H1 (cell line): ENCODE data around the gene LCN9. TPM values are rescaled to one million over a fixed set of nuclear protein-coding genes. Genes with fewer than 3 reads are reported as not detected.

Source experiments
- CTCF ChIA-PET: fragments of 300-600 bp; sonication (Branson Sonifier 250); formaldehyde crosslinking; loops from one replicate; lab custom pipeline; 2021; ENCODE audit not compliant: partially characterized antibody; lab: Charles Lee
- POLR2A ChIA-PET: fragments of 300-600 bp; sonication (Branson Sonifier 250); formaldehyde crosslinking; loops from one replicate; lab custom pipeline; 2021; ENCODE audit warnings: inconsistent platforms; ENCODE audit not compliant: partially characterized antibody; lab: Charles Lee
- DNase-seq, 2 experiments: peaks; one replicate each; pipeline versions ENCODE4 v3.0.0 to v3.0.0-alpha.2; 2010 to 2022; ENCODE audit warnings: low spot score in 2 of 2, low read depth in 1 of 2, mixed read lengths in 1 of 2
- FAIRE-seq: peaks from 2 replicates; lab custom pipeline; 2011; peaks lifted over from hg19 to GRCh38; lab: Jason Lieb, UNC
- H2AFZ ChIP-seq: 2 replicates; pipeline ENCODE4 v1.8.1; 2012; ENCODE audit warnings: low read length, inconsistent platforms
- H2AK5ac ChIP-seq: 2 replicates; pipeline ENCODE4 v1.6.1; 2013; ENCODE audit warnings: low read depth, low read length
- H2BK120ac ChIP-seq: replicated peaks from 2 replicates; pipeline ENCODE3; 2013; ENCODE audit warnings: low read depth, low read length, inconsistent platforms
- H2BK12ac ChIP-seq: 2 replicates; pipeline ENCODE4 v1.6.1; 2013; ENCODE audit warnings: low read depth, low read length
- H2BK15ac ChIP-seq: 2 replicates; pipeline ENCODE4 v1.6.1; 2013; ENCODE audit warnings: low read length
- H2BK20ac ChIP-seq: 2 replicates; pipeline ENCODE4 v1.6.1; 2013; ENCODE audit warnings: low read length
- H2BK5ac ChIP-seq: 2 replicates; pipeline ENCODE4 v1.6.1; 2013; ENCODE audit warnings: low read depth, low read length
- H3K14ac ChIP-seq: 2 replicates; pipeline ENCODE4 v1.6.1; 2013; ENCODE audit warnings: inconsistent platforms; ENCODE audit not compliant: insufficient read length
- H3K18ac ChIP-seq: 2 replicates; pipeline ENCODE4 v1.6.1; 2013; ENCODE audit warnings: low read length; ENCODE audit errors: extremely low read depth
- H3K23ac ChIP-seq: 2 replicates; pipeline ENCODE4 v1.6.1; 2013; ENCODE audit warnings: inconsistent platforms; ENCODE audit not compliant: insufficient read length
- H3K23me2 ChIP-seq: 2 replicates; pipeline ENCODE4 v1.6.1; 2013; ENCODE audit warnings: low read depth, low read length
- H3K27ac ChIP-seq: 2 replicates; pipeline ENCODE4 v1.6.1; 2011; ENCODE audit warnings: low read depth, low read length, inconsistent platforms
- H3K27me3 ChIP-seq, 4 experiments: replicated peaks in 1 of 4; 1 replicate in 1 of 4; 2 replicates in 3 of 4; pipeline versions ENCODE4 v1.6.1 to v1.8.1; 2011 to 2013; ENCODE audit warnings: low read length in 3 of 4, mild to moderate bottlenecking in 3 of 4, inconsistent platforms in 2 of 4, mixed read lengths in 2 of 4, moderate library complexity in 1 of 4; ENCODE audit not compliant: control insufficient read depth in 3 of 4, insufficient read depth in 3 of 4; ENCODE audit errors: extremely low read depth in 1 of 4
- H3K36me3 ChIP-seq, 4 experiments: 2 replicates each; pipeline versions ENCODE4 v1.6.1 to v1.8.1; 2011 to 2013; ENCODE audit warnings: mild to moderate bottlenecking in 4 of 4, low read length in 3 of 4, moderate library complexity in 2 of 4, control low read depth in 1 of 4, inconsistent platforms in 1 of 4; ENCODE audit not compliant: insufficient read depth in 4 of 4, control insufficient read depth in 2 of 4
- H3K4ac ChIP-seq: replicated peaks from 2 replicates; pipeline ENCODE3; 2013; ENCODE audit warnings: low read length, low read depth, mixed read lengths, inconsistent platforms; ENCODE audit not compliant: insufficient read length
- H3K4me1 ChIP-seq, 4 experiments: replicated peaks in 1 of 4; 1 replicate in 1 of 4; 2 replicates in 3 of 4; pipeline versions ENCODE4 v1.6.1 to v1.8.1; 2011 to 2013; ENCODE audit warnings: low read length in 3 of 4, inconsistent platforms in 2 of 4, mixed read lengths in 1 of 4; ENCODE audit not compliant: insufficient read depth in 4 of 4, control insufficient read depth in 3 of 4
- H3K4me2 ChIP-seq, 2 experiments: 2 replicates each; pipeline versions ENCODE4 v1.6.1 to v1.8.1; 2011 to 2013; ENCODE audit warnings: low read depth in 2 of 2, low read length in 2 of 2, control low read depth in 1 of 2, inconsistent platforms in 1 of 2, mild to moderate bottlenecking in 1 of 2; ENCODE audit not compliant: insufficient read depth in 1 of 2
- H3K4me3 ChIP-seq, 4 experiments: fragments of 200-600, 300-600 bp in 1 of 4; sonication (generic), shearing (Covaris generic), sonication (Bioruptor Twin) in 1 of 4; 2 replicates each; pipeline versions ENCODE4 v1.5.1 to v1.8.1; 2011 to 2016; ENCODE audit warnings: low read length in 4 of 4, low read depth in 3 of 4, control low read depth in 2 of 4, inconsistent platforms in 2 of 4, mild to moderate bottlenecking in 2 of 4, mixed read lengths in 1 of 4, moderate library complexity in 1 of 4; ENCODE audit not compliant: insufficient read depth in 2 of 4; ENCODE audit errors: extremely low read depth in 1 of 4
- H3K56ac ChIP-seq: replicated peaks from 2 replicates; pipeline ENCODE3; 2013; ENCODE audit warnings: low read depth, mild to moderate bottlenecking, mixed read lengths, low read length, inconsistent platforms; ENCODE audit not compliant: insufficient read length
- H3K79me1 ChIP-seq: 2 replicates; pipeline ENCODE4 v1.6.1; 2013; ENCODE audit warnings: low read depth, low read length, control low read depth
- H3K79me2 ChIP-seq, 2 experiments: 2 replicates each; pipeline versions ENCODE4 v1.6.1 to v1.8.1; 2012 to 2013; ENCODE audit warnings: low read length in 2 of 2, mild to moderate bottlenecking in 2 of 2, inconsistent platforms in 1 of 2; ENCODE audit not compliant: insufficient read depth in 2 of 2, control insufficient read depth in 1 of 2
- H3K9ac ChIP-seq, 4 experiments: replicated peaks in 1 of 4; 1 replicate in 1 of 4; 2 replicates in 3 of 4; pipeline versions ENCODE4 v1.6.1 to v1.8.1; 2011 to 2013; ENCODE audit warnings: low read depth in 3 of 4, low read length in 3 of 4, control low read depth in 2 of 4, mild to moderate bottlenecking in 2 of 4, moderate library complexity in 2 of 4, inconsistent platforms in 1 of 4; ENCODE audit errors: extremely low read depth in 1 of 4
- H3K9me3 ChIP-seq, 2 experiments: 2 replicates each; pipeline versions ENCODE4 v1.6.1 to v1.8.1; 2012 to 2013; ENCODE audit warnings: mild to moderate bottlenecking in 2 of 2, moderate library complexity in 2 of 2, control low read depth in 1 of 2, inconsistent platforms in 1 of 2, low read depth in 1 of 2, low read length in 1 of 2, mixed read lengths in 1 of 2; ENCODE audit not compliant: insufficient read depth in 2 of 2
- H4K20me1 ChIP-seq, 2 experiments: replicated peaks in 1 of 2; 2 replicates each; pipeline versions ENCODE3 to v1.8.1; 2011 to 2013; ENCODE audit warnings: inconsistent platforms in 2 of 2, low read length in 2 of 2, mild to moderate bottlenecking in 1 of 2; ENCODE audit not compliant: insufficient read depth in 2 of 2, control insufficient read depth in 1 of 2
- H4K5ac ChIP-seq: 2 replicates; pipeline ENCODE4 v1.6.1; 2013; ENCODE audit warnings: low read length, low read depth, mixed read lengths, inconsistent platforms; ENCODE audit not compliant: insufficient read length
- H4K8ac ChIP-seq: 2 replicates; pipeline ENCODE4 v1.8.0; 2013; ENCODE audit warnings: mild to moderate bottlenecking, moderate library complexity, low read length, inconsistent platforms; ENCODE audit not compliant: insufficient read depth; ENCODE audit errors: extremely low read depth
- H4K91ac ChIP-seq: replicated peaks from 2 replicates; pipeline ENCODE3; 2013; ENCODE audit warnings: low read length, mixed read lengths, inconsistent platforms; ENCODE audit not compliant: insufficient read length
- CHD1 ChIP-seq: IDR thresholded peaks from 2 replicates; pipeline ENCODE4 v1.6.1; 2012; ENCODE audit warnings: low read depth, low read length, improper control_type of control experiment
- EP300 ChIP-seq, 2 experiments: IDR thresholded peaks; 1 replicate in 1 of 2; 2 replicates in 1 of 2; pipeline ENCODE4 v1.6.1; 2011 to 2012; ENCODE audit warnings: low read depth in 2 of 2, low read length in 2 of 2, mild to moderate bottlenecking in 2 of 2, borderline replicate concordance in 1 of 2, inconsistent platforms in 1 of 2, moderate library complexity in 1 of 2
- EZH2 ChIP-seq: fragments of 200-600 bp; sonication (generic); IDR thresholded peaks from 2 replicates; pipeline ENCODE4 v1.7.1; 2012; ENCODE audit warnings: low read depth, mild to moderate bottlenecking, moderate library complexity, low read length, inconsistent platforms; ENCODE audit not compliant: severe bottlenecking
- FOSL1 ChIP-seq: IDR thresholded peaks from 2 replicates; pipeline ENCODE4 v1.6.1; 2011; ENCODE audit warnings: mild to moderate bottlenecking, low read depth, low read length, moderate library complexity; ENCODE audit not compliant: insufficient read depth
- GTF2F1 ChIP-seq: IDR thresholded peaks from 2 replicates; pipeline ENCODE4 v1.6.1; 2012; ENCODE audit warnings: low read depth, low read length, improper control_type of control experiment, borderline replicate concordance
- JUND ChIP-seq: IDR thresholded peaks from 2 replicates; pipeline ENCODE4 v1.6.1; 2011; ENCODE audit warnings: mild to moderate bottlenecking, improper control_type of control experiment, low read length
- NANOG ChIP-seq: IDR thresholded peaks from 2 replicates; pipeline ENCODE4 v1.6.1; 2011; ENCODE audit warnings: low read length, low read depth, mild to moderate bottlenecking, inconsistent platforms; ENCODE audit not compliant: insufficient read depth, poor library complexity, severe bottlenecking
- SIN3A ChIP-seq, 2 experiments: IDR thresholded peaks in 1 of 2; conservative IDR thresholded peaks in 1 of 2; 2 replicates each; pipeline ENCODE4 v1.6.1; 2011 to 2012; ENCODE audit warnings: low read length in 2 of 2, improper control_type of control experiment in 1 of 2, low read depth in 1 of 2, mild to moderate bottlenecking in 1 of 2
- SIRT6 ChIP-seq: IDR thresholded peaks from one replicate; pipeline ENCODE4 v1.7.1; 2012; ENCODE audit warnings: low read length, inconsistent platforms
- SUZ12 ChIP-seq: fragments of 200-600 bp; sonication (generic); IDR thresholded peaks from 2 replicates; pipeline ENCODE4 v1.6.1; 2012; ENCODE audit warnings: mild to moderate bottlenecking, inconsistent platforms, low read length, moderate library complexity, mixed read lengths
- TAF7 ChIP-seq: optimal IDR thresholded peaks from 2 replicates; pipeline ENCODE3; 2011; ENCODE audit warnings: low read depth, mild to moderate bottlenecking, inconsistent platforms, low read length, moderate library complexity, borderline replicate concordance
- USF2 ChIP-seq: IDR thresholded peaks from 2 replicates; pipeline ENCODE4 v1.6.1; 2011; ENCODE audit warnings: low read length, improper control_type of control experiment
- WGBS, 2 experiments: shearing (Covaris generic) in 1 of 2; methylation state at CpG; one replicate each; pipeline versions ENCODE4 v1.1.6 to v1.1.7; 2013 to 2015; ENCODE audit warnings: low lambda C conversion rate in 2 of 2, mixed read lengths in 2 of 2, inconsistent platforms in 1 of 2, low coverage in 1 of 2, missing lambda C conversion rate in 1 of 2; ENCODE audit not compliant: insufficient replicate concordance in 2 of 2, insufficient coverage in 1 of 2, insufficient read length in 1 of 2; ENCODE audit errors: extremely low coverage in 1 of 2, missing lambda C conversion rate in 1 of 2; 5-methylcytosine and 5-hydroxymethylcytosine counted together
- polyA plus RNA-seq, 7 experiments: library from polyadenylated mRNA; depleted of rRNA in 3 of 7; stranded (reverse) in 5 of 7; unstranded in 2 of 7; fragments of >200 nt in 5 of 7; fragments of 200-250 nt in 2 of 7; gene quantifications; 1 replicate in 5 of 7; 2 replicates in 1 of 7; 4 replicates in 1 of 7; pipeline versions ENCODE4 v1.2.1 to v1.2.3, GENCODE V29; 2011 to 2013; ENCODE audit warnings: missing spikeins in 2 of 7, mixed read lengths in 2 of 7
- total RNA-seq: library from RNA; stranded (reverse); fragmentation: NEBNext Ultra II Directional; extraction: Animal tissue kit (Norgen Biotek cat#: 25700); gene quantifications from 2 replicates; pipeline ENCODE4 v1.2.1, GENCODE V29; 2021

LCN9 gene
- total and polyA plus RNA-seq, 2 of the 8 experiments (the other 6 are each of a cell fraction or from before 2014, with no cell fraction given), result 2.3 to 3.1 TPM

- no peaks in the 10 kb centered on the region for H3K36me3 ChIP-seq
- ChIA-PET CTCF (interaction anchor here (0.7 to 3.2 kb wide), 15 partner anchors 9 to 432 kb away, joined by 3 to 21 read pairs (median 4); no protein-coding TSS in a partner anchor), POLR2A (interaction anchor here (1.8 to 1.9 kb wide), 2 partner anchors 9 to 11 kb away, joined by 6 to 7 read pairs; no protein-coding TSS in a partner anchor)
- H2BK12ac ChIP-seq, result no peak overlapping the region
- H3K27me3 ChIP-seq, result peaks cover 0 to 14% (median 4%) of the 10 kb centered on the region in 4 experiments; a peak in 4 of 7 replicates
- no peak overlapping the region for H2AK5ac ChIP-seq
- no peak overlapping the region for H4K91ac ChIP-seq
- no peak overlapping the region for H3K14ac ChIP-seq
- H2BK120ac ChIP-seq, result no peak overlapping the region
- H2AFZ ChIP-seq, result no peak overlapping the region
- no peak overlapping the region for H3K56ac ChIP-seq
- peaks cover 0 to 12% (median under 1%) of the 10 kb centered on the region in 4 experiments; a peak in 2 of 7 replicates for H3K4me1 ChIP-seq
- 82% methylated on average over 5 of the region's 5 CpGs; no CpG with 5 or more reads in 1 of the 2 experiments for WGBS, 2 experiments
- no peak overlapping the region for H3K23ac ChIP-seq
- H4K8ac ChIP-seq, result no peak overlapping the region
- no peak overlapping the region for H2BK5ac ChIP-seq
- no peak overlapping the region for H2BK15ac ChIP-seq
- H3K4me3 ChIP-seq, result no peak overlapping the region
- H3K18ac ChIP-seq, result no peak overlapping the region
- H3K23me2 ChIP-seq, result peaks cover 3% of the 10 kb centered on the region; the same call in 1 of the 2 replicates
- H3K9me3 ChIP-seq, result no peaks in the 10 kb centered on the region
- H3K4ac ChIP-seq, result no peak overlapping the region
- H3K27ac ChIP-seq, result no peak overlapping the region
- DNase-seq, result no peak
- no peak overlapping the region for H4K5ac ChIP-seq
- H3K4me2 ChIP-seq, result no peak overlapping the region
- peaks cover 0 to 5% of the 10 kb centered on the region in 2 experiments for H4K20me1 ChIP-seq
- FAIRE-seq, result no peak
- no peak overlapping the region for H2BK20ac ChIP-seq
- no peaks in the 10 kb centered on the region for H3K79me2 ChIP-seq
- no peaks in the 10 kb centered on the region for H3K79me1 ChIP-seq
- H3K9ac ChIP-seq, result no peak overlapping the region
- TF ChIP-seq FOSL1 (no peak), SIRT6 (no peak), USF2 (no peak), TAF7 (no peak), EP300 (IDR thresholded peaks at IDR 0.05; ENCODE audit: borderline replicate concordance in 1 of 2, low read depth in 2 of 2, low read length in 2 of 2) (no peak), GTF2F1 (no peak), NANOG (no peak), JUND (no peak), EZH2 (no peak), SIN3A (conservative IDR thresholded peaks at IDR 0.05 in 1 of 2, IDR thresholded peaks at IDR 0.05 in 1 of 2; ENCODE audit: low read depth in 1 of 2, low read length in 2 of 2) (no peak), SUZ12 (no peak), CHD1 (no peak)
Observed at GRCh38 chr9:135704483-135704882, 41.4 kb downstream of the LCN9 start.
